ENCODE data around the gene APOD.

- TF ChIP-seq POLR2AphosphoS5 (IDR thresholded peaks at IDR 0.05; ENCODE audit: borderline replicate concordance, low read depth, low read length), result no peak
- no peak for TF ChIP-seq EZH2 (IDR thresholded peaks at IDR 0.05)
- TF ChIP-seq FOXP2 (optimal IDR thresholded peaks at IDR 0.05; ENCODE audit: control extremely low read depth, extremely low read length, insufficient read depth), result no peak
These were observed 26.4 kb downstream of the APOD start for GRCh38 chr3:195557322-195557721.

All from SK-N-MC (cell line).